ENCODE results near the gene ERLEC1.

DNA sequence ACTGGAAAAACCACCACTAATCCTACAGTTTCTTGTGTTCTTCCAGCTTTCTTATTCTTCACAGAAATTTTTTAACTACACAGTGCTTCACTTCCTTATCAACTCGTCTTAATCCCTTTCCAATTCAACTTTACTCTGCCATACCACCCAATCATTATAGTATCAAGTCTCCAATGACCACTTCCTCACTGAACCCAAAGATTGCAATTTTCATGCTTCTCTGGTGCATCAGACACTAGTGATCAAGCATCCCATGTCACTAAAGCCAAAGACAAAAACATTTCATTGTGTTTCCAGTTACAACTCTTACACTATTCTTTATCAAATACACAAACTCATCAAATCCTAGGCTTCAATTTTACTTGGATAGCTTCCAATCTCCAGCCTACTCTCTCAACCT is 9.7 kb upstream of the ERLEC1 start:
- TF ChIP-seq, protein P1, sequence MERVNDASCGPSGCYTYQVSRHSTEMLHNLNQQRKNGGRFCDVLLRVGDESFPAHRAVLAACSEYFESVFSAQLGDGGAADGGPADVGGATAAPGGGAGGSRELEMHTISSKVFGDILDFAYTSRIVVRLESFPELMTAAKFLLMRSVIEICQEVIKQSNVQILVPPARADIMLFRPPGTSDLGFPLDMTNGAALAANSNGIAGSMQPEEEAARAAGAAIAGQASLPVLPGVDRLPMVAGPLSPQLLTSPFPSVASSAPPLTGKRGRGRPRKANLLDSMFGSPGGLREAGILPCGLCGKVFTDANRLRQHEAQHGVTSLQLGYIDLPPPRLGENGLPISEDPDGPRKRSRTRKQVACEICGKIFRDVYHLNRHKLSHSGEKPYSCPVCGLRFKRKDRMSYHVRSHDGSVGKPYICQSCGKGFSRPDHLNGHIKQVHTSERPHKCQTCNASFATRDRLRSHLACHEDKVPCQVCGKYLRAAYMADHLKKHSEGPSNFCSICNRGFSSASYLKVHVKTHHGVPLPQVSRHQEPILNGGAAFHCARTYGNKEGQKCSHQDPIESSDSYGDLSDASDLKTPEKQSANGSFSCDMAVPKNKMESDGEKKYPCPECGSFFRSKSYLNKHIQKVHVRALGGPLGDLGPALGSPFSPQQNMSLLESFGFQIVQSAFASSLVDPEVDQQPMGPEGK (CRISPR knock-in tag; IDR thresholded peaks at IDR 0.05; ENCODE audit: borderline replicate concordance): no peak
- no peak for TF ChIP-seq RARB (CRISPR knock-in tag; IDR thresholded peaks at IDR 0.05)
- TF ChIP-seq BACH2 (CRISPR knock-in tag; IDR thresholded peaks at IDR 0.05; ENCODE audit: borderline replicate concordance): no peak
- TF ChIP-seq ZFP30 (CRISPR knock-in tag; IDR thresholded peaks at IDR 0.05): no peak
- no peak for TF ChIP-seq ZNF70 (CRISPR knock-in tag; IDR thresholded peaks at IDR 0.05)
- TF ChIP-seq ZFP3 (CRISPR knock-in tag; IDR thresholded peaks at IDR 0.05): no peak
- TF ChIP-seq, protein P2, sequence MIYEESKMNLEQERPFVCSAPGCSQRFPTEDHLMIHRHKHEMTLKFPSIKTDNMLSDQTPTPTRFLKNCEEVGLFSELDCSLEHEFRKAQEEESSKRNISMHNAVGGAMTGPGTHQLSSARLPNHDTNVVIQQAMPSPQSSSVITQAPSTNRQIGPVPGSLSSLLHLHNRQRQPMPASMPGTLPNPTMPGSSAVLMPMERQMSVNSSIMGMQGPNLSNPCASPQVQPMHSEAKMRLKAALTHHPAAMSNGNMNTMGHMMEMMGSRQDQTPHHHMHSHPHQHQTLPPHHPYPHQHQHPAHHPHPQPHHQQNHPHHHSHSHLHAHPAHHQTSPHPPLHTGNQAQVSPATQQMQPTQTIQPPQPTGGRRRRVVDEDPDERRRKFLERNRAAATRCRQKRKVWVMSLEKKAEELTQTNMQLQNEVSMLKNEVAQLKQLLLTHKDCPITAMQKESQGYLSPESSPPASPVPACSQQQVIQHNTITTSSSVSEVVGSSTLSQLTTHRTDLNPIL (CRISPR knock-in tag; IDR thresholded peaks at IDR 0.05; ENCODE audit: low read depth): no peak
- TF ChIP-seq, protein P3, sequence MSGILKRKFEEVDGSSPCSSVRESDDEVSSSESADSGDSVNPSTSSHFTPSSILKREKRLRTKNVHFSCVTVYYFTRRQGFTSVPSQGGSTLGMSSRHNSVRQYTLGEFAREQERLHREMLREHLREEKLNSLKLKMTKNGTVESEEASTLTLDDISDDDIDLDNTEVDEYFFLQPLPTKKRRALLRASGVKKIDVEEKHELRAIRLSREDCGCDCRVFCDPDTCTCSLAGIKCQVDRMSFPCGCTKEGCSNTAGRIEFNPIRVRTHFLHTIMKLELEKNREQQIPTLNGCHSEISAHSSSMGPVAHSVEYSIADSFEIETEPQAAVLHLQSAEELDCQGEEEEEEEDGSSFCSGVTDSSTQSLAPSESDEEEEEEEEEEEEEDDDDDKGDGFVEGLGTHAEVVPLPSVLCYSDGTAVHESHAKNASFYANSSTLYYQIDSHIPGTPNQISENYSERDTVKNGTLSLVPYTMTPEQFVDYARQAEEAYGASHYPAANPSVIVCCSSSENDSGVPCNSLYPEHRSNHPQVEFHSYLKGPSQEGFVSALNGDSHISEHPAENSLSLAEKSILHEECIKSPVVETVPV (CRISPR knock-in tag; IDR thresholded peaks at IDR 0.05): no peak
- TF ChIP-seq ZC3H10 (CRISPR knock-in tag; IDR thresholded peaks at IDR 0.05): no peak
- no peak for TF ChIP-seq ZNF565 (CRISPR knock-in tag; conservative IDR thresholded peaks at IDR 0.05; ENCODE audit: low read depth)
- TF ChIP-seq, protein P4, sequence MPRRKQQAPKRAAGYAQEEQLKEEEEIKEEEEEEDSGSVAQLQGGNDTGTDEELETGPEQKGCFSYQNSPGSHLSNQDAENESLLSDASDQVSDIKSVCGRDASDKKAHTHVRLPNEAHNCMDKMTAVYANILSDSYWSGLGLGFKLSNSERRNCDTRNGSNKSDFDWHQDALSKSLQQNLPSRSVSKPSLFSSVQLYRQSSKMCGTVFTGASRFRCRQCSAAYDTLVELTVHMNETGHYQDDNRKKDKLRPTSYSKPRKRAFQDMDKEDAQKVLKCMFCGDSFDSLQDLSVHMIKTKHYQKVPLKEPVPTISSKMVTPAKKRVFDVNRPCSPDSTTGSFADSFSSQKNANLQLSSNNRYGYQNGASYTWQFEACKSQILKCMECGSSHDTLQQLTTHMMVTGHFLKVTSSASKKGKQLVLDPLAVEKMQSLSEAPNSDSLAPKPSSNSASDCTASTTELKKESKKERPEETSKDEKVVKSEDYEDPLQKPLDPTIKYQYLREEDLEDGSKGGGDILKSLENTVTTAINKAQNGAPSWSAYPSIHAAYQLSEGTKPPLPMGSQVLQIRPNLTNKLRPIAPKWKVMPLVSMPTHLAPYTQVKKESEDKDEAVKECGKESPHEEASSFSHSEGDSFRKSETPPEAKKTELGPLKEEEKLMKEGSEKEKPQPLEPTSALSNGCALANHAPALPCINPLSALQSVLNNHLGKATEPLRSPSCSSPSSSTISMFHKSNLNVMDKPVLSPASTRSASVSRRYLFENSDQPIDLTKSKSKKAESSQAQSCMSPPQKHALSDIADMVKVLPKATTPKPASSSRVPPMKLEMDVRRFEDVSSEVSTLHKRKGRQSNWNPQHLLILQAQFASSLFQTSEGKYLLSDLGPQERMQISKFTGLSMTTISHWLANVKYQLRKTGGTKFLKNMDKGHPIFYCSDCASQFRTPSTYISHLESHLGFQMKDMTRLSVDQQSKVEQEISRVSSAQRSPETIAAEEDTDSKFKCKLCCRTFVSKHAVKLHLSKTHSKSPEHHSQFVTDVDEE (CRISPR knock-in tag; IDR thresholded peaks at IDR 0.05): no peak
- TF ChIP-seq CSDC2 (CRISPR knock-in tag; IDR thresholded peaks at IDR 0.05): no peak
- no peak for TF ChIP-seq GLIS3 (CRISPR knock-in tag; IDR thresholded peaks at IDR 0.05)
